Measurements from ENCODE around the gene GPR39. TPM values are rescaled to one million over a fixed set of nuclear protein-coding genes. Genes with fewer than 3 reads are reported as not detected.

Gene GPR39
- total and polyA plus RNA-seq, 2 donors (not counting 1 experiment from before 2014, with no cell fraction given) = not detected

DNA sequence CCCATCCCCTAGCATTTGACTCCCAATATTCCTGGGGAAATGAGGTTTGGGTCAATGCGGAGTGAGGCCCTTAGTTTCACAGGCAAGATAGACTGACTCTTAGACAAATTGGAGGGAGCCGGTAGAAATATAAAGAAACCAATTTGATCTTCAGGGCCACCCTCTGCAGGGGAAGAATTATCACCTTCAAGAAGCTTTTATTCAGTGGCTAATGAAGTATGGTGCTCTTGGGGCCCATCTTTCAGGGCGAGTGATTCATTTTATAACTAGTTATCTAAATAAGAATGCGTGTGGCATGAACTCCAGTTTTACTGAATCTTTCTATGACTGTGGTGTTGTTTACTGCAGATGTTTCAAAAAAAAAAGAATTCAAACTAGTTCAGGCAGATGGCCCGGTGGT lies 165.0 kb downstream of the GPR39 start:
- ChIA-PET CTCF (no interaction called here), POLR2A (no interaction called here)
- H3K4me3 ChIP-seq (ENCODE audit: control extremely low read depth in 1 of 5, extremely low read depth in 1 of 5, insufficient read depth in 1 of 5, low read depth in 2 of 5, low read length in 4 of 5) = no peak overlapping the region
- H2AFZ ChIP-seq (ENCODE audit: insufficient read depth, low read depth, low read length, poor library complexity, severe bottlenecking) = no peak overlapping the region
- intact Hi-C loops (cut with micrococcal nuclease) = no loop called here
- no peak for TF ChIP-seq EZH2 (IDR thresholded peaks at IDR 0.05; ENCODE audit: borderline replicate concordance, insufficient read depth, low read depth, low read length, poor library complexity, severe bottlenecking)
- TF ChIP-seq, protein P1, sequence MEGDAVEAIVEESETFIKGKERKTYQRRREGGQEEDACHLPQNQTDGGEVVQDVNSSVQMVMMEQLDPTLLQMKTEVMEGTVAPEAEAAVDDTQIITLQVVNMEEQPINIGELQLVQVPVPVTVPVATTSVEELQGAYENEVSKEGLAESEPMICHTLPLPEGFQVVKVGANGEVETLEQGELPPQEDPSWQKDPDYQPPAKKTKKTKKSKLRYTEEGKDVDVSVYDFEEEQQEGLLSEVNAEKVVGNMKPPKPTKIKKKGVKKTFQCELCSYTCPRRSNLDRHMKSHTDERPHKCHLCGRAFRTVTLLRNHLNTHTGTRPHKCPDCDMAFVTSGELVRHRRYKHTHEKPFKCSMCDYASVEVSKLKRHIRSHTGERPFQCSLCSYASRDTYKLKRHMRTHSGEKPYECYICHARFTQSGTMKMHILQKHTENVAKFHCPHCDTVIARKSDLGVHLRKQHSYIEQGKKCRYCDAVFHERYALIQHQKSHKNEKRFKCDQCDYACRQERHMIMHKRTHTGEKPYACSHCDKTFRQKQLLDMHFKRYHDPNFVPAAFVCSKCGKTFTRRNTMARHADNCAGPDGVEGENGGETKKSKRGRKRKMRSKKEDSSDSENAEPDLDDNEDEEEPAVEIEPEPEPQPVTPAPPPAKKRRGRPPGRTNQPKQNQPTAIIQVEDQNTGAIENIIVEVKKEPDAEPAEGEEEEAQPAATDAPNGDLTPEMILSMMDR (IDR thresholded peaks at IDR 0.05) = no peak
- Mint-ChIP-seq H3K27ac (no peak overlapping the region), H3K4me1 (no peaks in the 10 kb centered on the region), H3K4me3 (no peak overlapping the region), H3K27me3 (no peaks in the 10 kb centered on the region), H3K9me3 (ENCODE audit: insufficient read depth) (no peaks in the 10 kb centered on the region)
- no peaks in the 10 kb centered on the region for H3K36me3 ChIP-seq (replicated peaks in 1 of 2; ENCODE audit: control extremely low read depth in 1 of 2, control insufficient read depth in 1 of 2, extremely low read depth in 1 of 2, insufficient read depth in 2 of 2, low read length in 1 of 2)
- H4K20me1 ChIP-seq (ENCODE audit: control insufficient read depth, insufficient read depth, low read length, poor library complexity, severe bottlenecking) = no peaks in the 10 kb centered on the region
- no peaks in the 10 kb centered on the region for H3K4me1 ChIP-seq (ENCODE audit: control insufficient read depth in 2 of 2, insufficient read depth in 2 of 2, low read length in 2 of 2)
- H3K9me3 ChIP-seq (ENCODE audit: control extremely low read depth in 1 of 3, control insufficient read depth in 2 of 3, insufficient read depth in 1 of 3, low read length in 2 of 3) = peaks cover 0 to 9% (median 0%) of the 10 kb centered on the region in 3 donors
- no peak for DNase-seq
- H3K27ac ChIP-seq (ENCODE audit: low read length in 2 of 2) = no peak overlapping the region
- no peak overlapping the region for H3K9ac ChIP-seq (ENCODE audit: low read length)
- no peaks in the 10 kb centered on the region for H3K27me3 ChIP-seq (replicated peaks in 1 of 4; ENCODE audit: control extremely low read depth in 1 of 4, control insufficient read depth in 3 of 4, insufficient read depth in 4 of 4, low read length in 3 of 4)
- 92% methylated on average over 2 of the region's 5 CpGs for WGBS (ENCODE audit: insufficient coverage)
- no peak overlapping the region for H3K4me2 ChIP-seq (replicated peaks; ENCODE audit: low read depth, low read length, poor library complexity, severe bottlenecking)
- H3K79me2 ChIP-seq (ENCODE audit: control insufficient read depth, insufficient read depth, low read length) = no peaks in the 10 kb centered on the region
- no peak for ATAC-seq (ENCODE audit: low read depth)

- no peak overlapping the region for H3K27ac Mint-ChIP-seq
These were observed 165.6 kb downstream of the GPR39 start for GRCh38 chr2:132581991-132582738.

More at GRCh38 chr2:132581991-132582738, 165.6 kb downstream of the GPR39 start:
- Histone ChIP-seq H3K4me3 (ENCODE audit: control extremely low read depth in 1 of 5, extremely low read depth in 1 of 5, insufficient read depth in 1 of 5, low read depth in 2 of 5, low read length in 4 of 5) (no peak overlapping the region), H3K36me3 (replicated peaks in 1 of 2; ENCODE audit: control extremely low read depth in 1 of 2, control insufficient read depth in 1 of 2, extremely low read depth in 1 of 2, insufficient read depth in 2 of 2, low read length in 1 of 2) (no peaks in the 10 kb centered on the region), H3K79me2 (ENCODE audit: control insufficient read depth, insufficient read depth, low read length) (no peaks in the 10 kb centered on the region), H3K9me3 (ENCODE audit: control extremely low read depth in 1 of 3, control insufficient read depth in 2 of 3, insufficient read depth in 1 of 3, low read length in 2 of 3) (peaks cover 0 to 9% (median 0%) of the 10 kb centered on the region in 3 donors), H3K4me2 (replicated peaks; ENCODE audit: low read depth, low read length, poor library complexity, severe bottlenecking) (no peak overlapping the region), H3K27ac (ENCODE audit: low read length in 2 of 2) (no peak overlapping the region), H3K9ac (ENCODE audit: low read length) (no peak overlapping the region), H4K20me1 (ENCODE audit: control insufficient read depth, insufficient read depth, low read length, poor library complexity, severe bottlenecking) (no peaks in the 10 kb centered on the region), H3K27me3 (replicated peaks in 1 of 4; ENCODE audit: control extremely low read depth in 1 of 4, control insufficient read depth in 3 of 4, insufficient read depth in 4 of 4, low read length in 3 of 4) (no peaks in the 10 kb centered on the region), H2AFZ (ENCODE audit: insufficient read depth, low read depth, low read length, poor library complexity, severe bottlenecking) (no peak overlapping the region), H3K4me1 (ENCODE audit: control insufficient read depth in 2 of 2, insufficient read depth in 2 of 2, low read length in 2 of 2) (no peaks in the 10 kb centered on the region)
- Mint-ChIP-seq H3K4me1 (no peaks in the 10 kb centered on the region), H3K9me3 (ENCODE audit: insufficient read depth) (no peaks in the 10 kb centered on the region), H3K27me3 (no peaks in the 10 kb centered on the region), H3K4me3 (no peak overlapping the region)
- DNase-seq (no peak), ATAC-seq (ENCODE audit: low read depth) (no peak)
- 92% methylated on average over 1 of the region's 9 CpGs for WGBS (ENCODE audit: insufficient coverage)
- intact Hi-C loops (cut with micrococcal nuclease) = no loop called here
- TF ChIP-seq, protein P1 (IDR thresholded peaks at IDR 0.05) = no peak
- no peak for TF ChIP-seq EZH2 (IDR thresholded peaks at IDR 0.05; ENCODE audit: borderline replicate concordance, insufficient read depth, low read depth, low read length, poor library complexity, severe bottlenecking)
- POLR2A ChIA-PET = no interaction called here
- CTCF ChIA-PET = no interaction called here

All from B cell (primary cell).